Astrocyte of the cerebellum (primary cell): Measurements from ENCODE around the gene CANT1.

ENCODE experiments used
- DNase-seq: peaks from one replicate; pipeline ENCODE4 v3.0.0-alpha.2; 2011; ENCODE audit warnings: low read depth
- H3K4me3 ChIP-seq: 2 replicates; pipeline ENCODE4 v1.5.1; 2011; ENCODE audit warnings: mild to moderate bottlenecking, low read depth, low read length, moderate library complexity
- in situ Hi-C: cut with HindIII; loops from 2 replicates; pipeline ENCODE4 v1.10.0; 2017; ENCODE audit warnings: low sequenced_read_pairs
- TF ChIP-seq, protein P1 (sequence below): IDR thresholded peaks from 2 replicates; pipeline ENCODE4 v1.5.1; 2012; ENCODE audit warnings: low read length, low read depth, moderate library complexity, mild to moderate bottlenecking; ENCODE audit errors: missing control alignments

The CANT1 gene

DNA sequence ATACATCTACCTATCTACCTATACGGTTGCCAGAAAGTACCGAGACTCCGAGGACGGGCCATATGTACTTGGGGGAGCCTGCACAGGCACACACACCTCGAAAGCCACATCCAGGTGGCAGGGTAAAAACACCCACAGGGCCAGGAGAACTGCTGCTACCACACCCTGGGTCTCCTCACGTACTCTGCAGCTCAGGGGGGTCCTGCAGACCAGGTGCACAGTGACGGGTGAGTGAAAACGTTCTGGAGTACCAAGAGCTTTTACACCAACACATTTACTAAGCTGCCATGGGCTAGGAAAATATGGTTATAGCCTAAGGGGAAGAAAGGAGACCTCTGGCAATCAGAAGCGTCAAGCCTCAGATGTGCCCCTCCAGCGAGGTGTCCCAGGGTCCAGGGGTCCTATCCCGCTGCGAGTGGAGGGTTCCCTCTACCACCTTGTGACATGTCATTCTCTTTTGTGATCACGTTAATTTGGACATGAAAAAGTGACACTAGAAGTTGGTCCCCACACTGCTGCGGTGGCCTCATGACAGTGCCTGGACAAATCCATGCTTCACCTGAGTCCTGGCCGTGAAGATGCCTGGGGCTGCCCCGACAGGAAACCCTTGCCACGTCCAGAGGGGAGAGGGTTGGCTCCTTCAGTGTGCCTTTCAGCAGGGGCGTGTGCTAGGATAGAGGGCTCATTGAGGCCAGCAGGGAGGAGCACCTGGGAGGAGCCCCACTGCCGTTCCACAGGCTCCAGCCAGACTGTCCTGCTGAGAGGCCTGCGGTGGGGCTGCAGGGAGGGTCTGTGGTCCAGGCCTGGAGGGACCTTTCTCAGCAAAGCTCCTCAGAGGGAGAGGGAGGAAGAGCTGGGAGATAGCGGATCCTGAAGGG is 1.8 kb downstream of the CANT1 start:
- no peak for DNase-seq
- in situ Hi-C loops = no loop called here
- TF ChIP-seq, protein P1, sequence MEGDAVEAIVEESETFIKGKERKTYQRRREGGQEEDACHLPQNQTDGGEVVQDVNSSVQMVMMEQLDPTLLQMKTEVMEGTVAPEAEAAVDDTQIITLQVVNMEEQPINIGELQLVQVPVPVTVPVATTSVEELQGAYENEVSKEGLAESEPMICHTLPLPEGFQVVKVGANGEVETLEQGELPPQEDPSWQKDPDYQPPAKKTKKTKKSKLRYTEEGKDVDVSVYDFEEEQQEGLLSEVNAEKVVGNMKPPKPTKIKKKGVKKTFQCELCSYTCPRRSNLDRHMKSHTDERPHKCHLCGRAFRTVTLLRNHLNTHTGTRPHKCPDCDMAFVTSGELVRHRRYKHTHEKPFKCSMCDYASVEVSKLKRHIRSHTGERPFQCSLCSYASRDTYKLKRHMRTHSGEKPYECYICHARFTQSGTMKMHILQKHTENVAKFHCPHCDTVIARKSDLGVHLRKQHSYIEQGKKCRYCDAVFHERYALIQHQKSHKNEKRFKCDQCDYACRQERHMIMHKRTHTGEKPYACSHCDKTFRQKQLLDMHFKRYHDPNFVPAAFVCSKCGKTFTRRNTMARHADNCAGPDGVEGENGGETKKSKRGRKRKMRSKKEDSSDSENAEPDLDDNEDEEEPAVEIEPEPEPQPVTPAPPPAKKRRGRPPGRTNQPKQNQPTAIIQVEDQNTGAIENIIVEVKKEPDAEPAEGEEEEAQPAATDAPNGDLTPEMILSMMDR = no peak
- no peak overlapping the region for H3K4me3 ChIP-seq

DNA sequence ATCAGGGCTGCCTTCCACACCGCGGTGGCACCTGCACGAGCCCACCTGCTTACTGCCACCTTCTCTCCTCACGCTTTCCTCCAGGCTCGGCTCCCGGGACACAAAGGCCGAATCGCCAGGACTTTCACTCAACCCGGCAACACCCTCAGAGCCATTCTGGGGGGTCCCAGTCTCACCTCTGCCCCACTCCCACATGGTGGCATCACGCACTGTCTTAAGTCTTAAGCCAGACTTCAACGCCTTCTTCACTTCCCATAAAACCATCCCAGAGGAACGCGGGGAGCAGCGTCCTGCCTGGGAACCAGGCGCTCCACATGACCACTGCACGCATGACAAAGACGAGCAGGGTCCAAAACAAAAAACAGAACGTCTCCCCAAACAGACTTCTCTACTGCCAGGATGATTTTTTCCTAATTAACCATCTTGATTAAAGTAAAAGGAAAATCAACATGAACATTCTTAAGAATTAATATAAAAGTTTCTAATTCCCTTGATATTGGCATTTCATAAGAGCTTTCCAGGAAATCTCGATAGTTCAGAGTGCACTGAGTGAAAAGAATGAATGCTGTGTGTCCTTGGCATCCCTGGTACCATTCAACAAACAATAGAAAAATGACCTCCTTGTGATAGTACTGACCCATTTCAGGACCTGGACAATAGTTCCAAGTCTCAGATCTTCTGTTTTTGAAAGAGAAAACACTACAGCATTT is 2.6 kb downstream of the CANT1 start:
- in situ Hi-C loops = no loop called here
- H3K4me3 ChIP-seq = no peak overlapping the region
- DNase-seq = no peak
- TF ChIP-seq, protein P1 = no peak

DNA sequence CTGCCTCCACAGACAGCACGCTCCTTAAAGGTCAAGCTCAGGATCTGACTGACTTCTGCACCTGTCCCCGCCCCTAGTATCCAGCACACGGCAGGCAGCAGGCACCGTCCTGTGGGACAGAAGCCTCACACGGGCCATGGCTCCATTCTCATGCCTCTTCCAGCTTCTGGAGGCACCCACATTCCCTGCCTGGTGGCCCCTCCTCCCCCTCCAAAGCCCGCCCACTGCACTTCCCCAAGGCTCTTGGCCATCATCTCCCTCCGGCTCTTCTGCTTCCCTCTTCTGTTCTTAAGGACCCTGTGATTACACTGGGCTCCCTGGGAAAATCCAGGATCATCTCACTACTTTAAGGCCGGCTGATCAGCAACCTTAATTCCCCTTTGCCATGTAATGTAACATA is 3.5 kb downstream of the CANT1 start:
- in situ Hi-C loops = no loop called here
- no peak for DNase-seq
- TF ChIP-seq, protein P1 = no peak
- no peak overlapping the region for H3K4me3 ChIP-seq

DNA sequence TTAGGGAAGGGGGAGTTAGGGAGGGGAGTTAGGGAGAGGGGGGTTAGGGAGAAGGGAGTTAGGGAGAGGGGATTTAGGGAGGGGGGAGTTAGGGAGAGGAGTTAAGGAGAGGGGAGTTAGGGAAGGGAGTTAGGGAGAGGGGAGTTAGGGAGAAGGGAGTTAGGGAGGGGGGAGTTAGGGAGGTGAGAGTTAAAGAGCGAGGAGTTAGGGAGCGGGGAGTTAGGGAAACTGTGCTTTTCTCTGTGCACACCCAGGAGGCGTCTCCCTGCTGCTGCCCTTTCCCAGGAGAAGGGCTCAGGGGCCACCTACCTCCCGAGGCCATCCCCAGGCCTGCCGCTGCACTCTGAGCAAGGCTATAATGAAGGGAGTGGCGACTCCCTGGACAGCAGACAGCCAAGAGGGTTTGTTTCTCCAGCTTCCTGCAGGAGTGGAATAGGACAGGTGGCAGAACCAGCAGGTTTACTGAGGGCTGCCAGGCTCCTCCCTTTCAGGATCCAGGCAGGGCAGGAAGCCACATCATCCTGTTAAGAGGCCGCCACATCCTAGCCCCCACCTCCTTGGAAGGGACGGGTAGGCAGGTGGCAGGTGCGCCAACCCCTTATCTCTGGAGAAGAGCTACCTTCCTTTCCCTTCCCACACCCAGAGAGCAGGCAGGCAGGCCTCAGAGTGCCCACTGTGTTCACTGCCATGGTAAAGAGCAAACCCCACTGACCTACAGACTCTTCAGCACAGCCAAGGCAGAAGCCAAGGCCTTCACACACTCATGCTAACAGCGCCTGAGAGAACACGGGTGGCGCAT is 4.3 kb downstream of the CANT1 start:
- TF ChIP-seq, protein P1 = no peak
- no peak for DNase-seq
- in situ Hi-C loops = no loop called here
- no peak overlapping the region for H3K4me3 ChIP-seq

DNA sequence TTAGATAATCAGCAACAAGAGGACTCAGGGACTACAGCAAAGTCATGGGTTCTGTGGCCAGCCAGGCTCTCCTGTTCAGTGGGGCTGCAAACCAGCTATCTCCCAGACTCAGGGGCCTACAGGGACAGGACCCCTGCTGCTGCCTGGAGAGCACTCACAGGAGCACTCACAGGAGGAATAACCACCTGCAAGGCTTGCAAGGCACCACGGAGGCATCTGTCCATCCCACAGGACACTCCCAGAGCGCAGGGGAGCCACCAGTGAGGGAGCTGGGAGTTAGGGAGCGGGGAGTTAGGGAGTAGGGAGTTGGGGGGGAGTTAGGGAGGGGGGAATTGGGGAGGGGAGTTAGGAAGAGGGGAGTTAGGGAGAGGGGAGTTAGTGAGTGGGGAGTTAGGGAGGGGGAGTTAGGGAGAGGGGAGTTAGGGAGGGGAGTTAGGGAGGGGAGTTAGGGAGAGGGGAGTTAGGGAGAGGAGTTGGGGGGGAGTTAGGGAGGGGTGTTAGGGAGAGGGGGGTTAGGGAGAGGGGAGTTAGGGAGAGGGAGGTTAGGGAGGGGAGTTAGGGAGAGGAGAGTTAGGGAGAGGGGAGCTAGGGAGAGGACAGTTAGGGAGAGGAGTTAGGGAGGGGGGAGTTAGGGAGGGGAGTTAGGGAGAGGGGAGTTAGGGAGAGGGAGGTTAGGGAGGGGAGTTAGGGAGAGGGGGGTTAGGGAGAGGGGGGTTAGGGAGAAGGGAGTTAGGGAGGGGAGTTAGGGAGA is 5.7 kb downstream of the CANT1 start:
- DNase-seq = no peak
- TF ChIP-seq, protein P1 = no peak
- in situ Hi-C loops = no loop called here
- no peak overlapping the region for H3K4me3 ChIP-seq
